ENCODE data around the gene GDI2.

DNA sequence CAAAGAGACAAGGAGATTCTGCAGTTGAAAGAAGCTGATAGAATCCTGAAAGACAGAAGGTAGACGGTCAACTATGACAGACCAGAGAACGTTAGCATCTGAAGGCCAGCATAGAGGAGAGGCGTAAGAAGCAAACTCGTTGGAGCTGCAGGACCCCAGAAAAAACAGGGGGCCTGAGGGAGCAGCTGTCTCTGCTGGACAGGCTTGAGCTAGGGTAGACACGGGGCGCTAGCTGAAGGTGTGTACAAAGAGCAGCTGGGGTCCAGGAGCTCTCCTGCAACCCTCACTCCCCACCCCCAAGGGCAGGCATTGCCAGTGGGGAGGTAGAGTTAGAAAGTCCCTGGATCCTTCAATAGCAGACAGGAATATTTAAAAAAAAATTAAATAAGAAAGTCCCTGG lies 14.6 kb upstream of the GDI2 start:
- TF ChIP-seq, protein P1, sequence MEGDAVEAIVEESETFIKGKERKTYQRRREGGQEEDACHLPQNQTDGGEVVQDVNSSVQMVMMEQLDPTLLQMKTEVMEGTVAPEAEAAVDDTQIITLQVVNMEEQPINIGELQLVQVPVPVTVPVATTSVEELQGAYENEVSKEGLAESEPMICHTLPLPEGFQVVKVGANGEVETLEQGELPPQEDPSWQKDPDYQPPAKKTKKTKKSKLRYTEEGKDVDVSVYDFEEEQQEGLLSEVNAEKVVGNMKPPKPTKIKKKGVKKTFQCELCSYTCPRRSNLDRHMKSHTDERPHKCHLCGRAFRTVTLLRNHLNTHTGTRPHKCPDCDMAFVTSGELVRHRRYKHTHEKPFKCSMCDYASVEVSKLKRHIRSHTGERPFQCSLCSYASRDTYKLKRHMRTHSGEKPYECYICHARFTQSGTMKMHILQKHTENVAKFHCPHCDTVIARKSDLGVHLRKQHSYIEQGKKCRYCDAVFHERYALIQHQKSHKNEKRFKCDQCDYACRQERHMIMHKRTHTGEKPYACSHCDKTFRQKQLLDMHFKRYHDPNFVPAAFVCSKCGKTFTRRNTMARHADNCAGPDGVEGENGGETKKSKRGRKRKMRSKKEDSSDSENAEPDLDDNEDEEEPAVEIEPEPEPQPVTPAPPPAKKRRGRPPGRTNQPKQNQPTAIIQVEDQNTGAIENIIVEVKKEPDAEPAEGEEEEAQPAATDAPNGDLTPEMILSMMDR (IDR thresholded peaks at IDR 0.05), result no peak
- TF ChIP-seq EP300 (IDR thresholded peaks at IDR 0.05) (no peak), POLR2A (IDR thresholded peaks at IDR 0.05) (no peak), POLR2AphosphoS5 (IDR thresholded peaks at IDR 0.05) (no peak)

All from upper lobe of left lung (tissue), 4 donors.